Measurements from ENCODE around the gene MAGEB17.

MAGEB17 gene

GRCh38 chrX:16212436-16212835 is 45.2 kb downstream of the MAGEB17 start:
- no peak for DNase-seq

- no peak for DNase-seq
Measured at GRCh38 chrX:16213961-16214360, 46.7 kb downstream of the MAGEB17 start.

GRCh38 chrX:16215660-16216059 is 48.4 kb downstream of the MAGEB17 start:
- DNase-seq = no peak
